GM21576 (cell line): ENCODE data around the gene MRPL12.

ENCODE experiments used
- ATAC-seq: cut with Tn5 transposase; IDR thresholded peaks from one replicate; pipeline ENCODE4 v1.9.1; 2021; ENCODE audit warnings: mild to moderate bottlenecking, moderate library complexity; ENCODE audit not compliant: unreplicated experiment

The MRPL12 gene

DNA sequence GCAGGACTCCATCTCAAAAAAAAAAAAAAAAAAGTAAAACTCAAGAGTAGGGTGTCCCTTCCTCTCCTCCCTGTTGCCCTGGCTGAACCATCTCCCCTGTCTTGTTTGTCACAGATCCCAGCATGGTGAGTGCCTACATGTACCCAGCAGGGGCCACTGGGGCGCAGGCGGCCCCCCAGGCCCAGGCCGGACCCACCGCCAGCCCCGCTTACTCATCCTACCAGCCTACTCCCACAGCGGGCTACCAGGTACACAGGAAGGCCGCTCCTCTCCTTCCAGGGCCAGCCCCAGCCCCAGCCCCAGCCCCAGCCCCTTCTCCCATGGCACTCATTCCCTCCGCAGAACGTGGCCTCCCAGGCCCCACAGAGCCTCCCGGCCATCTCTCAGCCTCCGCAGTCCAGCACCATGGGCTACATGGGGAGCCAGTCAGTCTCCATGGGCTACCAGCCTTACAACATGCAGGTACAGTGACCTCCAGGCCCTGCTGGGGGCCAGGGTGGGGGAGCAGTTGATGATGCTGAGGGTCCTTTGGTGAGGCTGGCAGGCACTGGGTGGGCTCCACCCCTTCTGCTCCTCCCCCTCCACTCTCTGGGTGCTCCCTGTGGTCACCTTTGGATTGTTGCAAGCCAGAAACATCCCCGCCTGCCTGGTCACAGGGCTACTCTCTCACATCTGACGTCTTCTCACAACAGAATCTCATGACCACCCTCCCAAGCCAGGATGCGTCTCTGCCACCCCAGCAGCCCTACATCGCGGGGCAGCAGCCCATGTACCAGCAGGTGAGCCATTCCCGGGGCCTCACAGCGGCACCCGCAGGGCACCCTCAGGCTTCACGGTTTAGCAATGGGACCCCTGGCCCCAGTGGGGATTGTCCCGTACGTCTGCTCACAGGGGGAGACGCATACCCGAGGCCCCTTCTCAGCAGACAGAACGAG, 2.5 kb upstream of the MRPL12 start:
- ATAC-seq = no peak

DNA sequence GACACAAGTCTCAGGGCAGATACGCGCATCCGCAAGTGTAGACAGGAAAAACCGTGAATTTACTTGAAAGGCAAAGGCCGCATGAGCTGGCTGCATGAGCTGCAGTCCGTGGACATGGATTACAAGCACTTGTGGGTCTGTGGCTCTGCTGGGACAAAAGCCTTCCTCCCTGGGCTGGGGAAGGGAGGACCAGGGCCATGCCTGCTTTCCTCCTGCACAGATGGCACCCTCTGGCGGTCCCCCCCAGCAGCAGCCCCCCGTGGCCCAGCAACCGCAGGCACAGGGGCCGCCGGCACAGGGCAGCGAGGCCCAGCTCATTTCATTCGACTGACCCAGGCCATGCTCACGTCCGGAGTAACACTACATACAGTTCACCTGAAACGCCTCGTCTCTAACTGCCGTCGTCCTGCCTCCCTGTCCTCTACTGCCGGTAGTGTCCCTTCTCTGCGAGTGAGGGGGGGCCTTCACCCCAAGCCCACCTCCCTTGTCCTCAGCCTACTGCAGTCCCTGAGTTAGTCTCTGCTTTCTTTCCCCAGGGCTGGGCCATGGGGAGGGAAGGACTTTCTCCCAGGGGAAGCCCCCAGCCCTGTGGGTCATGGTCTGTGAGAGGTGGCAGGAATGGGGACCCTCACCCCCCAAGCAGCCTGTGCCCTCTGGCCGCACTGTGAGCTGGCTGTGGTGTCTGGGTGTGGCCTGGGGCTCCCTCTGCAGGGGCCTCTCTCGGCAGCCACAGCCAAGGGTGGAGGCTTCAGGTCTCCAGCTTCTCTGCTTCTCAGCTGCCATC, 1.7 kb upstream of the MRPL12 start:
- ATAC-seq = no peak

DNA sequence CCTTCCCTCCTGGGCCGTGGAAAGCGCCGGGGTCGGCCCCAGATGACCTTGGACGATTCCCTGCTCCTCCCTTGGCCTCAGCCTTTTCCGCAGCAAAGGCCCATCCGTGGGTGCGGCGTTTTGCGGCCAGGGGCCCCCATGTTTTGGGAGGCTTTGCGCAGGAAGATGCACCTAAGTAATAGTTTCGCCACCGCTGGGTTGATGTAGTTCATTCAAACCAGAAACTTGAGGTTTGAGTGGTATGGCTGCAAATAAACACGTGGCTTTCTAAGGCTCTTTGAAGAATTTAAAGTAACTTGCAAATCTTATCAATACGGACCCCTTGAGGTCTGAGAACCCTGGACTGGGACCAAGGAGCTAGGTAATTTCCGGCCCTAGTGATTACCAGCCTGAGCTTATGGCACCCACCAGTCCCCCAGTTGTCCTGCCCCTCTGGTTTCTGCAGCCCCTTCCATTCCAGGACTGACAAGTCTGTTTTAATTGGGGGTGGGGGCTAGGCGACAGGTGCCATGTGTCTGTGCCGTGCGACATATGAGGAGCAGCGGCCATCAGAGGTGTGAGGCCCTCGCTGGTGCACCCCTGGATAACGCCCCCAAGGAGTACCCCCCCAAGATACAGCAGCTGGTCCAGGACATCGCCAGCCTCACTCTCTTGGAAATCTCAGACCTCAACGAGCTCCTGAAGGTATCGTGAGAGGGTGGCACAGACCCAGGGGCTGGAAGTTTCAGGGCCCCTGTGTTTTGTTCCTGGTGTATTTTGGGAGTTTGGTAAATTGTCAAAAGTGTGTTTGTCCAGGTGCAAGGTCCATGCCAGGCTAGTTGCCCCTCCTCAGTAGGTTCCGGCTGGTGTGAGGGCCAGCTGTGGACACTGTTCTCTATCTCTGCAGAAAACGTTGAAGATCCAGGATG, 834 bp downstream of the MRPL12 start:
- no peak for ATAC-seq

DNA sequence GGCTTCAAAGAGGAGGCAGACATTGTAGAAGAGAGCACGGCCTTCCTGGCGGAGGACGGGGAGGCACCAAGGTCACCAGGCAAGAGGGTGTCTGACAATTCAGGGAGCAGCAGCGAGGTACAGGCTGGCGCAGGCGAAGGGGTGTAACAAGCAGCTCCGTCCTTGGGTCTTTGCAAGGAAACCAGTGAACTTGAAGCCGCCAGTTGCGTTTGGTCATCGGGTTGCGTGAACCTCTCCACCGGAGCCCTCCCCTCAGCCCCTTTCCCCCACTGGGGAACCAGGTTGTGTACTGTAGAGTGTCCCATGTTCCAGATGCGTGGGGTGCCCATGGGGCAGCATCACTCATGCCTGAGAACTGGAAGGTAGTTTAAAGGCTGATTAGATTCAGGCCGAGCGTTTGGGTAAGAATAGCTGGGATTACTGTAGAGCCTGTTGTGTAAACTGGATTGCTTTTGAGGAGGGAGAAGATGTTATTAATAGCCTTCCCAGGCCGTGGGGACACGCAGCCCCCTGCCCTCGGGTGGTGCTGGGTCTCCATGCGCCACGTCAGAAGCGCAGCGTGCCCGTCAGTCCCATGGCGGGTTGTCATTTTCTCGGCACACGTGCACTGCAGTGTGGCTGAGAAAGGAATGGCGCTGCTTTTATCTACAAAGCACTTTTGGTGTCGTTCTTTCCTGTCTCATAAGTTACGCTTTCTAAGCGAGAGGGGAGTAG, 2.5 kb downstream of the MRPL12 start:
- no peak for ATAC-seq

DNA sequence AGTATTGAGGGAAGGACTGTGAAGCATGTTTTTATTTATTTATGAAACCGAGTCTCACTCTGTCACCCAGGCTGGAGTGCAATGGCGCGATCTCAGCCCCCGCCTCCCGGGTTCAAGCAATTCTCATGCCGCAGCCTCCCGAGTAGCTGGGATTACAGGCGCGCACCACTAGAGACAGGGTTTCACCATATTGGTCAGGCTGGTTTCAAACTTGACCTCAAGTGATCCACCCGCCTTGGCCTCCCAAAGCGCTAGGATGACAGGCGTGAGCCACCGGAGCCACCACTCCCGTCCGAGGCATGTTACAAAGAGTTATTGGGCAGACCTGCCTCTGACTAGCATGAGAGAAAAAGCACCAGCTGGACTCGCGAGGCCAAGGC, 3.1 kb downstream of the MRPL12 start:
- ATAC-seq = no peak

DNA sequence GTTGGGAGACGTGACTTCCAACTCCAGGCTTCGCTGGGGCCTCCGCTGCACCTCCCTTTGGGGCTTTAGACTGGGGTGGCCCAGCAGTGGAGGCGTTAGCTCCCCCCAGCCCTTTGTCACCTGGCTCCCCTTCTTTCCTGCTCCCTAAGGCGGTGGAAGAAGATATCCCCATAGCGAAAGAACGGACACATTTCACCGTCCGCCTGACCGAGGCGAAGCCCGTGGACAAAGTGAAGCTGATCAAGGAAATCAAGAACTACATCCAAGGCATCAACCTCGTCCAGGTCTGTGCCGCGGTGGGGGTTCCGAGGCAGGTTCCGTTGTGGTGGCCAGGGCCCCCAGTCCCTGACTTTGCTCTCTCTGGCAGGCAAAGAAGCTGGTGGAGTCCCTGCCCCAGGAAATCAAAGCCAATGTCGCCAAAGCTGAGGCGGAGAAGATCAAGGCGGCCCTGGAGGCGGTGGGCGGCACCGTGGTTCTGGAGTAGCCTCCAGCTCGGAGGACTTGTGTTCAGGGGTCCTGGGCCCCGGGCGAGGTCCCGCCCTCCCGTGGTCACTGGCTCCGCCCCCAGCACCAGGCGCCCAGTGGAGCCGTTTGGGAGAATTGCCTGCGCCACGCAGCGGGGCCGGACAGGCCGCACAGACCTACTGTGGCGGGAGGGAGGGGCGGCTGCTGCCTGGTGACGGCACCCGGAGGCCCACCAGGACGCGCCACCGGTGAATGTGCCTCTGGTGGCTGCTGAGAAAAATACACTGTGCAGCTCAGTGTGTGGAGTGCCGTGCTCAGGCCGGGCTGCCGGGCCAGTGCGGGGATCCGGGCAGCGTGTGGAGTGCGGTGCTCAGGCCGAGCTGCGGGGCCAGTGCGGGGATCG, 3.8 kb downstream of the MRPL12 start:
- ATAC-seq = no peak

DNA sequence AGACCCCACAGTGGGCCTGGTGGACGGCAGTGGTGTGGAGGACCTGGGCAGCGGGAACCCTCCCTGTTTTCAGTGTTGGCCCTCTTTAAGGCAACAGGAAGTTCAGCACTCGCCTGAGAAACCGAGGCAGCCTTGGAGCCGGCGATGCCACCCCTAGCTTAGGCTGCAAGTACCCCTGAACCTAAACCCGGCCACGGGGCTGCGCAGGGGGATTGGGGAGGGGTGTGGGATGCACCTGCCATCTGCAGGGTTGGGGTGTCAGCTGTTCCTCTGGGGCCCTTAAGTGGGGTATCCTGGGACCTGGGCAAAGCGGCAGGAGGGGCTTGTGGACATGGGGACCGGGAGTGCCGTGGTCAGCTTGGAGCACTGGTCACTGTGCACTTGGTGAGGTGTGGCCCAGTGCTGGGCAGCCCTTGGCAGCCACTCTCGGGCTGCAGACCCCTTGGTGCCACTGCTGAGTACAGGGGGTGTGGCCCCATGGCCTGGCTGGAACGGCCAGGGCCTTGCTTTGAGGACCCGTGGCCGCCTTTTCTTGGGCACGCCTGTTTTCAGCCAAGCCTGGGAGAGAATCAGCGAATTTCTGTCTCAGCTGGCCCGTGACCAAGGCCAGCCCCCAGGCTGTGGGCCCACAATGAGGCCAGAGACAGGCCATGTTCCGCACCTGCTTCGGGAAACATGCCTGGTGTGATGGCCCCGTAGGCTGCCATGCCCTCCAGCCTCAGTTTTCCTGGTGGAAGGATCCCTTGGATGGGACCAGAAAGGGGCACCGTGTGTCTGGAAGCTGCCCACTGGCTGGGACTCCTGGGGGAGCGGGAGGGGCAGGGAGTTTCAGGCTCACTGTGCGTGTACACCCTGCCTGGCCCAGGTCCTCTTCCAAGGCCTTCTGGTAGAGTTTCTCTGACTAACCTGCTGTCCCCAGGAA, 4.8 kb downstream of the MRPL12 start:
- ATAC-seq = no peak

DNA sequence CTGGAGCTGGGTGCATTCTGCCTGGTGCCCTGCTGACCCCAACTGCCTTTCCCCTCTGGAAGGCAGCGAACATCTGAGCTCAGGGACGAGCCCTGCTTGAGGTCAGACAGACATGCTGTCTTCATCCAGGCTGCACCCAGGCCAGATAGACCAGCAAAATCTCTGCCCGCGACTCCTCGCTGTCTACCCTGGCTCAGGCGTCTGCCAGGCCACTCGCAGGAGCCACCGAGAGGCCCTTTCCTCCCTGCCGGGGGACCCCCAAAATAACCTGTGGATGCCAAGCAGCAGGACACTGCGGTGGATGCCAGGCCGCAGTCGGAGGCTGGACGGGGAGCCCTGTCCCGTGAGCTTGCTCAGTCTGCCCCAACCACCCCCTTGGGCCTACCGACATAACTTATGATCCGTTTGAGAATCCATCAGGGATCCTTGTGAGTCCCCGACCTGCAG, 5.6 kb downstream of the MRPL12 start:
- no peak for ATAC-seq

DNA sequence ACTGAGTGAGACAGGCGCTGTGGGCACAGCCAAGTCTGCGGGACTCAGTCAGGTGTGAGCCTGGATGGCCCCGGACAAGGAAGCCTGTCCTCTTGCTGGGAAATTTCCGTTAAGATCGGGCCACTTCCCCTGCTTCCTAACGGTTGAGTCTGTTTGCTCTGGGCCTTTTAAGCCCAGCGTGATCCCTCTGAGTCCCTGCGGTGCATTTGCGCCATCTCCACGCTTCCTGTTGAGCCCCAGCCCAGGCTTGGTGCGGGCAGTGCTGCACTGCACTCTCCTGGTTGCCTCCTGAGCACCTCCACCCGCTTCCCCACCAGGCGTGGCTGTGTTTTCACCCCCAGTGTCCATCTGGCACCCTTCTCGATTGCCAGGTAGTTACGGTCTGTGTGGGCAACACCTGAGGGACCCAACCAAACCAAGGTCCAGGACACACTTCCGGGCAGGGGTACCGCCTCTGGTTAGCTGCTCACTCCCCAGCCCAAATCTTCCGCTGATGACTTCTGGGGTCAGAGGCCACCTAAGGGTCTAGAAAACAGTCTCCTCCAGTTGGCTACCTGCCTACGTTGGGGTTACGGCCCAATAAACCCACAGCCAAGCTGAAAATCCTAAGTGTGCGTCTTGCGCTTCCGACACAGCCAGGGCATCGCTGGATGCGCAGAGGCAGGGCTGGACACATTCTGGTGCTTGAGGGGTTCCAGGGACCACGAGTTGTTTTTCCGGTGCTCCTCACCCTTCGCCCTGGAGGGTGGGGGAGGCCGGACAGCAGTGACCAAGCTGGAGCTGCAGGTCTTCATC, 7.5 kb downstream of the MRPL12 start:
- no peak for ATAC-seq

DNA sequence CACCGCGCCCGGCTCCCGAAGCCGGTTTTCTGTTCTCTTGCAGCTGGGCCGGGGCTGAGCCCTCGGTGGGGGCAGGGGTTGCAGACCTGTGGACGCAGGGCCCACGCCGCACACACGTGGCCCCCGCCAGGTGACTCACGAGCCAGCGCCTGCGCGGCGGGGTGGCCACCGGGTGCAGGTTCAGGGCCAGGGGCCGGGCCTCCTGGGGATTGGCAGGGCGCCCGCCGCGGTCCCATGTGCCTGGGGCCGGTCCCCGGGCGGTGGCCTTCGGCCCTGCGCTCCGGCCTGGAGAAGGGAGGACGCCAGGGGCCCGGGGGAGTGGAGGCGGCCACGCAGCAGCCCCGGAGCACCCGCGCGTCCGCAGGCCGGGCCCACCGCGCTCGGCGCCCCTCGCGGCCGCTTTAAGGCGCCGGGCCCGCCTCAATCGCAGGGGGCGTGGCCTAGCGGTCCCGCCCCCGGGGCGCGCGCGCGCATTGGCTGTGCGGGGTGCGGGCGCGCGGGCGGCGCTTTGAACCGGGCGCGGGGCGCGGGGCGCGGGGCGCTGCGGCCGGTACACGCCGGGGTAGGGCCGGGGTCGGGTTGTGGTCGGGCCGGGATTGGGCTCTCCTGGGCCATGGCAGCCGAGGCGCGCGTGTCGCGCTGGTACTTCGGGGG, 8.8 kb downstream of the MRPL12 start, which contains the start of gene SLC25A10:
SLC25A10 (plus strand) TSS at position 471 of the 654 bp plus-strand sequence; CDS start at position 614, 143 bp downstream.
- ATAC-seq = peak; percentile 59

DNA sequence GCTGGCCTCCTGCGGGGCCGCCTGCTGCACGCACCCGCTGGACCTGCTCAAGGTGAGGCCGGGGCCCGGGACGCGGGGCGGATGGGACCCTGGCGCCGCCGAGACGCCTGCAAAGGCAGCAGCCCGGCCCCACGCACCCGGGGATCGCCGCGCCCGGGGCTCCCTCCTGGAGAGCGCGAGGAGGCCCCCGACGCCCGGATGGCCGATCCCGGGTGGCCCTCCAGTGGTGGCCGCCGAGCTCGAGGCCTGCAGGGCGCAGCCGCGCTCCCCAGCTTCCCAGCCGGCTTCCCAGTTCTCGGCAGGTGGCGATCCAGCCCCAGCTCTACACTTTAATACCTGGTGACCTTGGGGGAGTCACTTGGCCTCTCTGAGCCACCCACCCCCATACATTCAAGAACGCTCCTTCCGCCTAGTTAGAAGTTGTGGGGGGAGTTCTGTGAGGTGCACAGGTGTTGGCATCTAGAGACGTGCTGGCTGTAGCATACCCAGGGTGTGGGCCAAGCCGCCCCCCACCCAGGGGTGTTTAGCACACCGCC, 9.4 kb downstream of the MRPL12 start:
- ATAC-seq = peak; percentile 16

DNA sequence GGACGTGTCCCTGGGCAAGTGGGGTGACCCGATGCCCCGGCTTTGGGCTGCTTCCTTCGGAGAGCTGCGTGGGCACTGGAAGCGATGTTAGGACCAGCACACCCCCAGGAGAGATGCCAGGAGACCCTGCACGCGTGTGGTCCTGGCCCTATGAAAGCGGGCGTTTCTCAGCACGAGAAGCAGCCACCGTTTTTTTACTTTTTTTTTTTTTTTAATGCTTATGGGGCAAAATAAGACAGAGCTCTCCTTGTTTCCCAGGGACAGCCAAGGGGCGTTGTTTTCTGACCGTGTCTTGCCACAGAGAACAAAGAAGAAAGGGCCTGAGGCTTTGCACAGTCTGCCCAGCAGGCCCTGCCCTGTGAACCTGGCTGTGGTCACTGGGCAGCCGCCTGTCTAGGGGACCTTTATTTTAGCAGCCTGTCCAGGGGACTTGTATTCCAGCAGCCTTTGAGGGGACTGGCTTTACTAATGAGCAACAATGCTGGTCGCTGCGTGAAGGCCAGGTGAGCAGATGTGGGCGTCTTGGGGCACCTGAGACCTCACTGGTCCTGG, 9.9 kb downstream of the MRPL12 start:
- ATAC-seq = no peak

DNA sequence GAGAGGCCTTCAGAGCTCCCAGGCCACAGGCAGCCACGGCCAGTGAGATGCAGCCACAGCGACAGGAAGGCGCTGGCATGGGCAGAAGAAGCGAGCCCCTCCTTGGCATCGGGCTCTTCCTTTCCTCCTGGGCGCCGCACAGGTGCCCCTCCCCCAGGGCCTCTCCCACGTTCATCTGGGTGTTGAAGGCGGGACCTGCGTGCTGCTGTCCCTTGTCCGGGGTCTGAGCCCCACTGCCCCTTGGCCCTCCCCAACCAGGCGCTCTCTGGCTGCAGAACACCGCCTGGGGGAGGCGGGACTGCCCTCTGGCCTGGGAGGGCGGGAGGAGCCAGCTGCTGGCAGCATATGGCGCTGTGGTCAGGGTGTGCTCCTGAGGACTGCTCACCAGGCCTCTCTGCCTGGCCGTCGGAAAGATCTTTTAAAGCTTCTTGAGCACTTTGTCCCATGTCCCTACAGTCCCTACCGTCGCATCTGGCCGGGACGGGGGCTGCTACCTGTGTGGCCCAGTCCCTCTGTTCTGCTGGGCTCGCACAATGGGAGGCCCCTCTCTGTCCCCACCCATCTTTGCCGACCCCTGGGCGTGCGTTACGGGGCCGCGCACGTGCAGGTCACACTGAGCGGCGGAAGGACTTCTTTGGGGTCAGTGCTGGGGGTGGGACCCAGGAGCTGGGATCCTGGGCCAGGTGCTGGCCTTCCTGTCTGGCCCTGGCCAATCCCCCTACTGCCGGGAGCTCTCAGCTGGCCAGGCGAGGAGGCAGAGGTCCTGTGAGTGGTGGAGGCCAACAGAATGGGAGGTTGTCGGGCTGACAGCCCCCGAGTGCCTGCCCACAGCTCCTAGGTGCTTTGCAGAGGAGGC, 10.6 kb downstream of the MRPL12 start:
- no peak for ATAC-seq

DNA sequence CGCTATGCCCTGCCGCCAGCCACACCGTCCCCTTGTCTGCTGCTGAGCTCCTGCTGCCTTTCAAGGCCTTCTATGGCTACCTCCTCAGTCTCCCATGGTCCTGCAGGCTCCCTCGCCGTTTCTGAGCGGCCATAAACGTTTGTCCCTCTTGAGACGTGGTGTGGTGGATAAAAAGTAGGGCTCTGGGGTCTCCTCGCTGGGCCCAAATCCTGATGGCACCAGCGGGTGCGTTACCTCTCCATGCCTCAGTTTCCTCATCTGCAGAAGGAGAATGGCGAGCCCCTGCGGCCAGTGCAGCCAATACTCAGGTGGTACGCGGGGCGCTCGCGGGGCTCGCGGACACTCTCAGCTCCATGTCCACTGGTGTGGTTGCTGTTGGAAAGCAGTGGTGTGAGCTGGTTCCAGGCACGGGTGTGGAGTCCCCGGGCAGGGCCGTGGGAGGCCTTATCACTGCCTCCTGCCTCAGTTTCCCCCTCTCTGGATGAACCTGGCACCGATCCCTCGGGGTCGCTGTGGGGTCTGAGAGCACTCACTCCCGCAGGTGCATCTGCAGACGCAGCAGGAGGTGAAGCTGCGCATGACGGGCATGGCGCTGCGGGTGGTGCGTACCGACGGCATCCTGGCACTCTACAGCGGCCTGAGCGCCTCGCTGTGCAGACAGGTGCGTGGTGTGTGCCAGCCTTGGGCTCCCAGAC, 11.4 kb downstream of the MRPL12 start:
- no peak for ATAC-seq
